Measurements from ENCODE around the gene AOC1.
"Not testable (repeated sequence)": the region's sequence is repeated elsewhere in the genome, so short reads cannot be mapped to it uniquely, and the experiment has no call there.

The AOC1 gene

GRCh38 chr7:150898475-150899011, 46.2 kb downstream of the AOC1 start:
- DNase-seq = peak; percentile 67

GRCh38 chr7:150900675-150901074, 48.4 kb downstream of the AOC1 start:
- no peak for DNase-seq

- DNase-seq = peak; percentile 51
Observed at GRCh38 chr7:150901160-150902035, 49.1 kb downstream of the AOC1 start.

DNA sequence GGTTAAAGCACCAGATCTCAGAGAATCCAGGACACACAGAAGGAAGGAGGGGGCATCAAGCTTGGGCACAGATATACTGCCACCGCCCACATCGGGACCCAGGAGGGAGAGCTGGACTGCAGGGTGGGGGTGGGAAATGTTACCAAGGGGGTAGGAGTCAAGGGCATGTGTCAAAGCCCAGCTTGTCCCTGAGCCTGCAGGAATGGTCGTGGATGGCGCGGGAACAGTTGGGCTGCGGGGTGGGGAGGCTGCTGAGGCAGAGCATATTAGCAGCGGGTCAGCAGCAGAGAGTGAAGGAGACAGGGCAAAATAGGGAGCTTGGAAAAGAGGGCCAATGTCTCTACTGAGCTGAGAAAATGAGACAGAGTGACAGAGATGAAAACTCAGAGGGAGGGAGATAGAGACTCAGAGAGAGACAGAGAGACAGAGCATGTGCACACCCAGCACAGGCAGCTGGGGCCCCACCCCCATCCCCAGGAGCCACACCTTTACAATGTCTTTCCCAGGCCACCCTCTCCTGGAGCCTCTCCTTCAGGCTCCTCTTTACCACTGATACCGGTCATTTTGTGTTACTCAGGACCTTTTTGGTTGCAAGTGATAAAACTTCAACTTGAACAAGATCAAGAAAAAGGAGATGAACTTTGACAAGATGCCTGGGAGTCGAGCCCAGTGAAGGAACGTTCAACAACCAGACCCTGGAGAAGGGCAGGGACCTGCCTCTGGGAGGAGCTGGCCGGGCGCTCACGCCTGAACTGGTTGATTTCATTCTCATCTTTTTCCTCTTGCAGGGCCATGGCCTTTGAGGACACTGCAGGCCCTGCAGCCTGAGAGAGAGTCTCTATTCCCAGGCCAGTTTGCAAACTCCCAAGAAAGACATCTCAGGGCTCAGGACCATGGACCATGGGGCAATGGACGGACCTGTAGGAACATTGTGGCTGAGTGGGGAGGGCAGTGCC, 50.0 kb downstream of the AOC1 start:
- no peak for DNase-seq

DNA sequence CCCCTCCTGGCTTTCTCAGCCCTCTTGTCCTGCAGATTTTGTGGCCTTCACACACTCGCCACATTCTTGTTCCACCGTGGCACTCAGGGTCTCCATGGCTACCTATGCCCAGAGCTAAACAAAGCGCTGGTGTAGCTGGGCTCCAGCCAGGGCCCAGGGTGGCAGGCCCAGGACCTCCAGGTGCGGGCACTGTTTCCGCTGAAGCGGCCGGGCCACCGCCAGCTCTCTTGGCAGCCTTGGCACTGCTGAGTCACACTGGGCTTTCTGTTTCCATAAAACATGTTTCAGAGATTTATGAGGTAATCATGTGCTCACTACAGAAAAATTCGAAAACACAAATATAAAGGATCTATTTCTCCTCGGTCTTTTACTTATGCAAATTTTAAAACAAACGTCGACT, 51.3 kb downstream of the AOC1 start:
- DNase-seq = no peak

DNA sequence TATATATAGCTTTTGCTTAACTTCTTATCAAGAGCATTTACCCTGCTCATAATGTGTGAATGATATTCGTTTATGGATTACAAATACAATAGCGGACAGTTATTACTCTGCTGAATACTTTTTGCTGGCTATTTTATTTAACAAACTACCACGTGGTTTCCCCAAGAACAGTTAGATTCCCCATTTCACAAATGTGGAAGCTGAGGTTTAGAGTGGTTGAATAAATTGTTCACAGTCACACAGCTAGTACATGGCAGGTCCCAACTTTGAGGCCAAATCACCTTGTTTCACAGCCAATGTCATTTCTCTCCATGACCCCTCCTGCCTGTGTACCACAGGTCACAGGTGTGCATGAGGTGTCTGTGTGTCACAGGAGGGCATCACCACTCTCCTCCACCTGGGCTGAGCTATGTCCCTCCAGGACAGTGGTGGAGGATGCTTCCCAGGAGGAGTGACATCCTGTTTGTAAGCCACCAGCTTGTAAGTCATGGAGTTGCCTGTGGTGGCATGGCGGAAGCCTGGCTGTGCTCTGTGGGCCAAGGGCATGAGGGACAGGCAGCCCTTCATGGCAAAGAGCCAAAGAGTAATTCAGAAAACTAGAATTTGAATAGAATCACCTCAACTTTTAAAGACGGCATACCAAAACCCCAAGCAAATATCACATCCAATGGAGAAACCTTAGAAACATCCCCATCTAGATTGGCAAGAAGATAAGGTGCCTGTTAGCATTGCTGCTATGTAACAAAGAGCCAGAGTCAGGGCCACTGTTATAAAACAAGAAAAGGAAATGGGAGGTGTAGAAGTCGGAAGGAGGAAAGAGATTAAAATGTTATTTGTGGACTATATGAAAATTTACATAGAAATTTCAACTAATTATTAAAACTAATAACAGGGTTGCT, 51.9 kb downstream of the AOC1 start:
- DNase-seq = no peak

- DNase-seq = no peak
Observed at GRCh38 chr7:150908173-150908572, 55.9 kb downstream of the AOC1 start.

DNA sequence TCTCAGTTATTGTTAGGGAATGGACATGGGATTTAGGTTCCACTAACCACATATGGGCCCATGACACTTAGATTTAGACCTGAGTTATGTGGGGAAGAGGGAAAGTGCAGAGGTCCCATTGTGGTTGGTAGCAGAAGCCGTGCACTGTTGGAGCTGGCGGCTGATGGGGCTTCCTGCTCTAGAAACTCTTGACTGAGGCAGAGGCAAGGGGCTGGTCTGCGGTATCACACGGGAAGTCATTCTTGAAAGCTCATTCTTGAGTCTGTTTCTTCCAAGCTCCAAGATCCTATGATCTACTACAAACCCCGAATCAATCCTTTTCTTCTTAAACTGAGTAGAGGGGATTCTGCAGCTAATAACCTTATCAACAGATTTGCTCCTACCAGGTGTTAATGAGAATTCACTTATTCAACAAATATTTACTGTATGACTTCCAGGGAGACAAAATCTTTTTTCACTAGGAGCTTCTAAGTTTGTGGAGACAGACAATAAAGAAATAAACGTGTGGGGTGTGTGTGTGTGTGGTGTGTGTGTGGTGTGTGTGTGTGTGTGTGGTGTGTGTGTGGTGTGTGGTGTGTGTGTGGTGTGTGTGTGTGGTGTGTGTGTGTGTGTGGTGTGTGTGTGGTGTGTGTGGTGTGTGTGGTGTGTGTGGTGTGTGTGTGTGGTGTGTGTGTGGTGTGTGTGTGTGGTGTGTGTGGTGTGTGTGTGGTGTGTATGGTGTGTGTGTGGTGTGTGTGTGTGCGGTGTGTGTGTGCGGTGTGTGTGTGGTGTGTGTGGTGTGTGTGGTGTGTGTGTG, 57.1 kb downstream of the AOC1 start:
- no peak for DNase-seq

DNA sequence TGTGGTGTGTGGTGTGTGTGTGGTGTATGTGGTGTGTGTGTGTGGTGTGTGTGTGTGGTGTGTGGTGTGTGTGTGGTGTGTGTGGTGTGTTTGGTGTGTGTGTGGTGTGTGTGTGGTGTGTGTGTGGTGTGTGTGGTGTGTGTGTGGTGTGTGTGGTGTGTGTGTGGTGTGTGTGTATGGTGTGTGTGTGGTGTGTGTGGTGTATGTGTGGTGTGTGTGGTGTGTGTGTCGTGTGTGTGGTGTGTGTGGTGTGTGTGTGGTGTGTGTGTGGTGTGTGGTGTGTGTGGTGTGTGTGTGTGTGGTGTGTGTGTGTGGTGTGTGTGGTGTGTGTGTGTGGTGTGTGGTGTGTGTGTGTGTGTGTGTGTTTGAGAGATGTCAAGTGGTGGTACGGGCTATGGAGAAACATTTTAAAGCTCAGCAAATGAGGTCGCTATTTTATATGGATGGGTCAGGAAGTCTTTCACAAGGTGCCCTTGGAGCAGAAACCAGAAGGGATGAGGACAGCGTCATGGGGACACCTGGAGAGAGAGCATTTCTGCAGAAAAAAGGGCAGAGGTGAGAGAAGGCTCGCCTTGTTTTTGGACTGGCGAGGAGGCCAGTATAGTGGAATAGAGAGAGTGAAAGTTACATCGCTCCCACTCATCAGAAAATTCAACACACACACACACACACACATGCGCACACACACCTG, 58.1 kb downstream of the AOC1 start:
- not testable (repeated sequence) for DNase-seq

DNA sequence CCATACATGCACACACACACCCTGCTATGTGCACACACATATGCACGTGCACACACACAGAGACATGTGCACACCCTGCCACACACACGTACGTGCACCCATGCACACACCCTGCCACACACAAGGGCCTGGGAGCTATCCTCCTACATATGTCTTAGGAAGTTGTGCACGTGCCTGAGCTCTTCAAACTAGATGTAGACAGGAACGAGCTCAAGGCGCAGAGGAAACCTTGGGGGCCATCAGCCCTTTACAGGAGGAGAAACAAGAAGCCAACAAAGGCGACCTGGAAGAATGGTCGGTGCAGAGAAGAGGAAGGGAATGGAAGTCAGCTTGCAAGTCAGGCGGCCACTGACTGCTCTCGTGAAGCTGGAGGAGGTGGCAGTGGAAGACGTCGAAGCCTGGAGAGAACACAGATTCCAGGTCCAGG, 58.7 kb downstream of the AOC1 start:
- no peak for DNase-seq

Data from NCI-H345 (cell line).